Neural cell (in vitro differentiated cells): ENCODE results near the gene SWI5.

Experiments used
- EP300 ChIP-seq: fragments of 450-650 bp; conservative IDR thresholded peaks from 2 replicates; pipeline ENCODE4 v1.6.1; 2014; ENCODE audit warnings: antibody characterized with exemption, mild to moderate bottlenecking, moderate library complexity; ENCODE audit not compliant: poor library complexity, severe bottlenecking
- RAD21 ChIP-seq: fragments of 450-650 bp; conservative IDR thresholded peaks from 2 replicates; pipeline ENCODE4 v1.6.1; 2014; ENCODE audit warnings: antibody characterized with exemption, mild to moderate bottlenecking, moderate library complexity
- TAF1 ChIP-seq: IDR thresholded peaks from 2 replicates; pipeline ENCODE4 v1.6.1; 2012; ENCODE audit warnings: low read depth
- TF ChIP-seq, protein P1 (sequence below): fragments of 450-650 bp; IDR thresholded peaks from 2 replicates; pipeline ENCODE4 v1.5.1; 2014; ENCODE audit warnings: antibody characterized with exemption, mild to moderate bottlenecking, moderate library complexity; ENCODE audit not compliant: poor library complexity, severe bottlenecking

DNA sequence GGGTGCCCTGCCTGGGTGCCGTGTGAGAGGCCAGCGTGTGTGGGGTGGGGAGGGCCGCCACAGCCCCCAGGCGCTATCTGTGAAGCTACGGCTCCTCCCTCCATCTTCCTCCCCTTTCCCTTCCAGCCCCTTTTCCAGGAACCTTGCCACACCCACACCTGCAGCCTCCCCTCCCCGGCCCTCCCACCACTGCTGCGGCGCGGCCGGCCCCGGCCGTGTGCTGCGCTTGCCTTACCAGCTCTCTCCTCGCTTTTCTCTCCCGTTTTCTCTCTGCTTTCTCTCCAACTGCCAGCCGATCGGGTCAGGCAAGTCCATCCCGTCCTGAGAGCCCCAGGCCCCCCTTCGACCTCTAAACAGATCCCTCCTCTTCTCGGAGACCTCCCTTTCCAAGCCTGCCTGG lies 21.7 kb upstream of the SWI5 start:
- TF ChIP-seq RAD21 (no peak), EP300 (no peak), TAF1 (no peak)
- TF ChIP-seq, protein P1, sequence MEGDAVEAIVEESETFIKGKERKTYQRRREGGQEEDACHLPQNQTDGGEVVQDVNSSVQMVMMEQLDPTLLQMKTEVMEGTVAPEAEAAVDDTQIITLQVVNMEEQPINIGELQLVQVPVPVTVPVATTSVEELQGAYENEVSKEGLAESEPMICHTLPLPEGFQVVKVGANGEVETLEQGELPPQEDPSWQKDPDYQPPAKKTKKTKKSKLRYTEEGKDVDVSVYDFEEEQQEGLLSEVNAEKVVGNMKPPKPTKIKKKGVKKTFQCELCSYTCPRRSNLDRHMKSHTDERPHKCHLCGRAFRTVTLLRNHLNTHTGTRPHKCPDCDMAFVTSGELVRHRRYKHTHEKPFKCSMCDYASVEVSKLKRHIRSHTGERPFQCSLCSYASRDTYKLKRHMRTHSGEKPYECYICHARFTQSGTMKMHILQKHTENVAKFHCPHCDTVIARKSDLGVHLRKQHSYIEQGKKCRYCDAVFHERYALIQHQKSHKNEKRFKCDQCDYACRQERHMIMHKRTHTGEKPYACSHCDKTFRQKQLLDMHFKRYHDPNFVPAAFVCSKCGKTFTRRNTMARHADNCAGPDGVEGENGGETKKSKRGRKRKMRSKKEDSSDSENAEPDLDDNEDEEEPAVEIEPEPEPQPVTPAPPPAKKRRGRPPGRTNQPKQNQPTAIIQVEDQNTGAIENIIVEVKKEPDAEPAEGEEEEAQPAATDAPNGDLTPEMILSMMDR: no peak
